ENCODE results near the gene RFX8. TPM values are rescaled to one million over a fixed set of nuclear protein-coding genes. Genes with fewer than 3 reads are reported as not detected.

RFX8 gene
- total RNA-seq, 4 donors from 2014 or later = not detected

DNA sequence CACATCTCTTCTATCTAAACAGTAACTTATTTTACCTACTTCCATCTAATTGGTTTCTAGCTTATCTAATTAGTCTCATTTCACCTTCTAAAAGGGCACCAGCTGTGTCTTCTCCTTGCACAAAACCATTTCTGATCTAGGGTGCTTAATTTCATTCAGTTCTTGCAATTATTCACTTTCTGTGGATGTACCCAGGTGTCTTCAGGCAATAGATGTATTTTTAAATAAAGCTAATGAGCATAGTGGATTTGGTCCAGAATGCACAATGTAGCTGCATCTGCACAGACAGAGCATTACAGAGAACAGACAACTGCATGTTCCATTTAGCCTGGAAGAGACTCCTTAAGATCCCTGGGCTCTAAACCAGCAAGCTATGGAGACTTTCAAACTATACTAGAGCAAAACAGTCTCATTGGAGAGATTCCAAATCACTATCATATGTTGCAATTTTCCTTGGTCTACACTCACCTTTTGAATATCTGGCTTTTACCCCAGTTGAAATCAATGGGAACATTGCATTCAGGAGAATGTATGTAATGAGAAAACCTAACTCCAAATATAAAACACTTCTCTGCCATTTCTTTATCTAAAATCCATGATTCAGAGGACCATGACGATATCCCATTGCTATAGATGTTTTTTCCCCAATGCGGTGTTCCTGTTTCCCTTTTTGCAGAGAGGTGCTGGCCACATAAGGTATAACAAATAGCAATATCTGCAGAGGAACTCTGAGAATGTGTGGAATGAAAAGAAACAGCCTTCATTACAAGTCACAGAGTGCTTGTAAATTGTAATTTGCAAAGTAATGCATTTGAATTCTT, 3.5 kb upstream of the RFX8 start:
- in situ Hi-C loops (cut with MboI; ENCODE audit: low pct_ligation_motif_present in 1 of 4, low pct_unique_long_range_greater_than_20kb in 1 of 4, low sequenced_read_pairs in 3 of 4) = no loop called here
- 77 to 85% methylated on average over 2 of the region's 2 CpGs for whole genome bisulfite sequencing, 2 donors (ENCODE audit: low coverage in 1 of 2)
- H3K9me3 ChIP-seq = no peaks in the 10 kb centered on the region

DNA sequence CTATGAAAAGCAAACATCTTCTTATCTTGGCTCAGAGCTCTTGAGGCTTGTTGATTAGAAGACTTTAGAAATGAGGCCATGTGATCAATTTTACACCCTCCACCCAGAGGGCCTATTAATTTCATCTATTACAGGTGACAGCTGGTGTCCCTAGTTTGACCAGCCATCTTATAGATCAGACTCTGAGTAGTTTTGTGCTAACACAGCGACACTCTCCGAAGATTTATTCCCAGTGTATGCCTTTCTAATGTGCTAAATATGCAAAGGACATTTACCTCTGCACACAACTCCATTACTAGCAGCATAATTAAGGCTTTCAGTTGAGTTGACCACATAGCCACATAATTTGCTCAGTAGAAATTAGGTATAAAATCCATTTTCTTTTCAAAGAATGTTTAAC, 2.6 kb upstream of the RFX8 start:
- in situ Hi-C loops (cut with MboI; ENCODE audit: low pct_ligation_motif_present in 1 of 4, low pct_unique_long_range_greater_than_20kb in 1 of 4, low sequenced_read_pairs in 3 of 4) = no loop called here
- intact Hi-C loops (cut with DNase I; ENCODE audit: low total_unique reads) = no loop called here
- no peak for TF ChIP-seq POLR2A (IDR thresholded peaks at IDR 0.05)
- TF ChIP-seq EP300 (IDR thresholded peaks at IDR 0.05; ENCODE audit: low read depth) = no peak
- TF ChIP-seq POLR2AphosphoS5 (IDR thresholded peaks at IDR 0.05) = no peak
- TF ChIP-seq, protein P1, sequence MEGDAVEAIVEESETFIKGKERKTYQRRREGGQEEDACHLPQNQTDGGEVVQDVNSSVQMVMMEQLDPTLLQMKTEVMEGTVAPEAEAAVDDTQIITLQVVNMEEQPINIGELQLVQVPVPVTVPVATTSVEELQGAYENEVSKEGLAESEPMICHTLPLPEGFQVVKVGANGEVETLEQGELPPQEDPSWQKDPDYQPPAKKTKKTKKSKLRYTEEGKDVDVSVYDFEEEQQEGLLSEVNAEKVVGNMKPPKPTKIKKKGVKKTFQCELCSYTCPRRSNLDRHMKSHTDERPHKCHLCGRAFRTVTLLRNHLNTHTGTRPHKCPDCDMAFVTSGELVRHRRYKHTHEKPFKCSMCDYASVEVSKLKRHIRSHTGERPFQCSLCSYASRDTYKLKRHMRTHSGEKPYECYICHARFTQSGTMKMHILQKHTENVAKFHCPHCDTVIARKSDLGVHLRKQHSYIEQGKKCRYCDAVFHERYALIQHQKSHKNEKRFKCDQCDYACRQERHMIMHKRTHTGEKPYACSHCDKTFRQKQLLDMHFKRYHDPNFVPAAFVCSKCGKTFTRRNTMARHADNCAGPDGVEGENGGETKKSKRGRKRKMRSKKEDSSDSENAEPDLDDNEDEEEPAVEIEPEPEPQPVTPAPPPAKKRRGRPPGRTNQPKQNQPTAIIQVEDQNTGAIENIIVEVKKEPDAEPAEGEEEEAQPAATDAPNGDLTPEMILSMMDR (IDR thresholded peaks at IDR 0.05) = no peak
- WGBS, 2 donors (ENCODE audit: low coverage in 1 of 2) = 98 to 100% methylated on average over 1 to 2 of the region's 2 CpGs
- Histone ChIP-seq H3K4me1 (peaks cover 0 to 14% (median 12%) of the 10 kb centered on the region in 4 donors), H3K27ac (no peak overlapping the region), H3K27me3 (peaks cover 18% of the 10 kb centered on the region), H3K9me3 (no peaks in the 10 kb centered on the region), H3K4me3 (no peak overlapping the region), H3K36me3 (no peaks in the 10 kb centered on the region)
- DNase-seq = no peak

More for the DNA sequence above, 3.5 kb upstream of the RFX8 start:
- Histone ChIP-seq H3K27me3 (peaks cover 18% of the 10 kb centered on the region), H3K36me3 (no peaks in the 10 kb centered on the region), H3K4me1 (peaks cover 0 to 13% (median 12%) of the 10 kb centered on the region in 4 donors), H3K27ac (no peak overlapping the region), H3K4me3 (no peak overlapping the region)
- intact Hi-C loops (cut with DNase I; ENCODE audit: low total_unique reads) = no loop called here
- DNase-seq = no peak
- TF ChIP-seq EP300 (IDR thresholded peaks at IDR 0.05; ENCODE audit: low read depth) (no peak), POLR2AphosphoS5 (IDR thresholded peaks at IDR 0.05) (no peak), POLR2A (IDR thresholded peaks at IDR 0.05) (no peak)
- TF ChIP-seq, protein P1 (IDR thresholded peaks at IDR 0.05) = no peak

DNA sequence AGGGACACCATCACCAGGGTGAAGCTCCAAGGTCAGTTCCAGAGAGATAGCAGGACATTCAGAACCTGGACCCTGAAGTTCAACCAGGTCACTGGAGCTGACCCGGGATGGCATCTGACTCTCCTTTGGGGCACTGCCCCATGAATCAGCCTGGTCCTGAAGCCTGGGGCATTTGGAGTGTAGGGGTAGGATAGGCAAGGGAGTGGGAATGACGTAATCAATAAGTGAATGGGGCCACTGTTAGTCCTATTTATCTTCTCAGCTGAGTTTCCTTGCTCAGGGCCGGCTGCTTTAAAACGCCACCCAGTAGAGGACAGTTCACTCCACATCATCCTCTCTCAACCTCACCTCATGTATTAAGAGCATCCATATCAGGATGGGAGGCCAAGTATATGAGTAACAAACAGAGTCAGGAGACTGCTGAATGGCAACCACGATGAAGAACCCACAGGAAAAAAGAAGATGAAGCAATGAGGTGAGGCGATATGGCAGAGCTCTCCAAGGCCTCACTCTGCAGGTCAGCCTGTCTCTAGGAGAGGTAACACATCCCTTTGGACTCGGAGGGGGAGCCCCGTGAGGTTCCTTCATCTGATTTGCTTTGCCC, 1.8 kb upstream of the RFX8 start:
- peaks cover 0 to 14% (median 12%) of the 10 kb centered on the region in 4 donors for H3K4me1 ChIP-seq
- 91% methylated on average over 8 of the region's 8 CpGs; no CpG with 5 or more reads in 1 of the 2 donors for WGBS, 2 donors (ENCODE audit: low coverage in 1 of 2)
- TF ChIP-seq POLR2A (IDR thresholded peaks at IDR 0.05) (no peak), EP300 (IDR thresholded peaks at IDR 0.05; ENCODE audit: low read depth) (no peak), POLR2AphosphoS5 (IDR thresholded peaks at IDR 0.05) (no peak)
- TF ChIP-seq, protein P1 (IDR thresholded peaks at IDR 0.05) = no peak

DNA sequence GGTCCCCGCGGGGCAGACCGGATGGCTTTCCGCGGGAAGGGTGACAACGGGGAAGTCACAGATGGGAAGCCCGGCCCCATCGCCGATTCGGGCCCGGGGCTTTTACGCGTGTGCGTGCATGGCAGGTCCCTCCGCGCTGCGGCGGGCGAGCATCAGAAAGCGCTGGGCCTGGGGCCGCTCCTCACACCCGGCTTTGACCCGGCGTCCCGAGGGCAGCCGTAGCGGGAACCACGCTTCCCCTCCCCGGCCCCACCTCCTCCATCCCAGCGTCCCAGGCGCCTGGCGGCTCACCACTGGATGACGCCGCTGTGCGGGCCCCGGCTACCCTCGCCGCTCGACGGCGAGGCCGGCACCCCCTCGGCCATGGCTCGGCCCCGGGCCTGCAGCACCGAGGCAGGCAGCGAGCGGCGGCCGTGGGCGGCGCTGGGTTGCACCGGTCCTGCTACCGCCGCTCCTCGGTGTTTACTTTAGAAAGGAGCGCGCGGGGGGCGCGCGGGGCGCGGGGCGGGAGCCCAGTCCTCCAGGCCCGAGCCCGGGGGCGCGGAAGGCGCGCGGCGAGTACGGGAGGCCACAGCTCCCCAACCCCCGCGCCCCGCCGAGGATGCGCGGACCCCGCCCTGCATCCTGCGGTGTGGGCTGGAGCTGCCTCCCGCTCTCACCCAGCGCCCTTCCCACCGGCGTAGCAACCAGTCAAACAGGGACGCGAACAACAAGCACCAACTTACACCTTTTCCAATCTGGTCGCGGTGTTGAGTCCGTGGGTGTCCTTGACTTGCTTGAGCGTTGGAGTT, 806 bp downstream of the RFX8 start:
- no peaks in the 10 kb centered on the region for H3K36me3 ChIP-seq
- in situ Hi-C loops (cut with MboI; ENCODE audit: low pct_ligation_motif_present in 1 of 4, low pct_unique_long_range_greater_than_20kb in 1 of 4, low sequenced_read_pairs in 3 of 4) = no loop called here
- WGBS, 2 donors (ENCODE audit: low coverage in 1 of 2) = 1% methylated on average over 50 of the region's 92 CpGs; no CpG with 5 or more reads in 1 of the 2 donors

More for the DNA sequence above, 1.8 kb upstream of the RFX8 start:
- DNase-seq = no peak
- Histone ChIP-seq H3K36me3 (no peaks in the 10 kb centered on the region), H3K27me3 (peaks cover 18% of the 10 kb centered on the region), H3K9me3 (no peaks in the 10 kb centered on the region), H3K4me3 (no peak overlapping the region), H3K27ac (no peak overlapping the region)
- in situ Hi-C loops (cut with MboI; ENCODE audit: low pct_ligation_motif_present in 1 of 4, low pct_unique_long_range_greater_than_20kb in 1 of 4, low sequenced_read_pairs in 3 of 4) = no loop called here
- intact Hi-C loops (cut with DNase I; ENCODE audit: low total_unique reads) = no loop called here

More for the DNA sequence above, 806 bp downstream of the RFX8 start:
- peak overlapping the region; percentile 27 to 57 (median 46) for H3K4me3 ChIP-seq
- TF ChIP-seq, protein P1 (IDR thresholded peaks at IDR 0.05) = no peak
- TF ChIP-seq POLR2A (IDR thresholded peaks at IDR 0.05) (no peak), EP300 (IDR thresholded peaks at IDR 0.05; ENCODE audit: low read depth) (no peak), POLR2AphosphoS5 (IDR thresholded peaks at IDR 0.05) (no peak)
- intact Hi-C loops (cut with DNase I; ENCODE audit: low total_unique reads) = no loop called here
- H3K4me1 ChIP-seq = peaks cover 0 to 14% (median 12%) of the 10 kb centered on the region in 4 donors
- peak; percentile 16 for DNase-seq
- H3K27ac ChIP-seq = peak overlapping the region in 3 of 4 donors; percentile 30 to 38 (median 34)
- no peaks in the 10 kb centered on the region for H3K9me3 ChIP-seq
- H3K27me3 ChIP-seq = peaks cover 18% of the 10 kb centered on the region

Measured in transverse colon (tissue), 4 donors.